GM12872 (cell line): ENCODE results near the gene AFF3.

Source experiments
- CTCF ChIP-seq: IDR thresholded peaks from 3 replicates; pipeline ENCODE4 v1.5.1; 2011; ENCODE audit warnings: low read depth, mild to moderate bottlenecking, low read length, moderate library complexity; ENCODE audit not compliant: insufficient read depth

The AFF3 gene

GRCh38 chr2:100064592-100065428 lies 77.6 kb downstream of the AFF3 start:
- no peak for TF ChIP-seq CTCF

- no peak for TF ChIP-seq CTCF
These were observed 78.2 kb downstream of the AFF3 start for GRCh38 chr2:100064165-100064564.

- no peak for TF ChIP-seq CTCF
These were observed 78.9 kb downstream of the AFF3 start for GRCh38 chr2:100063459-100063953.

GRCh38 chr2:100062336-100062735 lies 80.1 kb downstream of the AFF3 start:
- no peak for TF ChIP-seq CTCF

DNA sequence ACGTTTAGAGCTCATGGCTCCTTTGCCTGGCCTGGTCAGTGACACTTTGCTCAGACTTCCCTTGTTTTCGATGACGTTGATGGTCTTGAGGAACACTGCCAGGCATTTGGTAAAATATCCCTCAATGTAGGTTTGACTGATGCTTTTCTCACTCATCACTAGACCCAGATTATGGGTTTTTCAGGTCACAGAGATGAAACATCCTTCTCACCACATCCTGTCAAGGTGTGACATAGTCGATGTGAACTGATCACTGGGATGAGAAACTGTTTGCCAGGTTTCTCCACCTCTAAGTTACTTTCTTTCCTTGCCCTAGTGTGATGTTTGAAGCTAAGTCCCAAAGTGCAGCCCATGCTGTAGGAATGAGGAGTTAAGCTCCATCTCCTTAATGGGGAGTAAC lies 81.5 kb downstream of the AFF3 start:
- TF ChIP-seq CTCF: no peak

GRCh38 chr2:100059638-100060037 lies 82.8 kb downstream of the AFF3 start:
- no peak for TF ChIP-seq CTCF

GRCh38 chr2:100057901-100058261 lies 84.5 kb downstream of the AFF3 start:
- no peak for TF ChIP-seq CTCF

DNA sequence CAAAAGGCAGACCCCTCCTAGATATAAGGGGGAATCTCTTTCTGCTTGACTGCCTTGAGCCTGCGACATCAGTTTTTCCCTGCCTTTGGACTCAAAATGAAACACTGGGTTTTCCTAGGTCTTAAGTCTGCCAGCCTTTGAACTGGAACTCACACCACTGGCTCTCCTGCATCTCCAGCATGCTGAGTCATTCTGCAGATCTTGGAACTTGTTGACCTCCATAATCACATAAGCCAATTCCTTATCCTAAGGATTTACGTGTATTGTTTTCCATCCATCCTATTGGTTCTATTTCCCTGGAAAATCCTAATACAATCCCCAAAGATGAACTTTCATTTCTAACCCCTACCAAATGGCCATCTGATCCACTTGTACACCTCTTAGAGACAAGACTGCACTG lies 88.0 kb downstream of the AFF3 start:
- no peak for TF ChIP-seq CTCF
